Stimulated activated CD8-positive, alpha-beta memory T cell treated with anti-CD3 and anti-CD28 coated beads, Interleukin-7, amount 100 ng/mL, for 4 hours (primary cell): ENCODE data around the gene SYNE3.

Experiments used
- DNase-seq, 2 donors: peaks; one replicate each; pipeline ENCODE4 v3.0.0-alpha.2; 2020; ENCODE audit warnings: low read depth in 2 of 2

Gene SYNE3

GRCh38 chr14:95505030-95505589, 11.3 kb downstream of the SYNE3 start:
- no peak for DNase-seq

- no peak for DNase-seq
These were observed 12.1 kb downstream of the SYNE3 start for GRCh38 chr14:95504135-95505029.

GRCh38 chr14:95503365-95504134, 12.9 kb downstream of the SYNE3 start:
- no peak for DNase-seq

- DNase-seq: no peak
These were observed 14.0 kb downstream of the SYNE3 start for GRCh38 chr14:95502381-95502950.

- DNase-seq: no peak
These were observed 15.6 kb downstream of the SYNE3 start for GRCh38 chr14:95500772-95501401.

GRCh38 chr14:95500201-95500681, 16.2 kb downstream of the SYNE3 start:
- DNase-seq: no peak

- DNase-seq: no peak
These were observed 17.1 kb downstream of the SYNE3 start for GRCh38 chr14:95499354-95499750.

GRCh38 chr14:95498622-95499353, 17.7 kb downstream of the SYNE3 start:
- DNase-seq: no peak

- DNase-seq: no peak
These were observed 18.9 kb downstream of the SYNE3 start for GRCh38 chr14:95497561-95498011.

- no peak for DNase-seq
These were observed 19.7 kb downstream of the SYNE3 start for GRCh38 chr14:95496690-95497259.

GRCh38 chr14:95496111-95496681, 20.3 kb downstream of the SYNE3 start:
- no peak for DNase-seq

GRCh38 chr14:95495538-95496025, 20.9 kb downstream of the SYNE3 start:
- DNase-seq: no peak

- no peak for DNase-seq
These were observed 21.4 kb downstream of the SYNE3 start for GRCh38 chr14:95495076-95495475.

GRCh38 chr14:95494456-95494855, 22.0 kb downstream of the SYNE3 start:
- DNase-seq: no peak

GRCh38 chr14:95493976-95494375, 22.5 kb downstream of the SYNE3 start:
- no peak for DNase-seq

GRCh38 chr14:95493503-95493902, 22.9 kb downstream of the SYNE3 start:
- no peak for DNase-seq

GRCh38 chr14:95491936-95492608, 24.4 kb downstream of the SYNE3 start:
- no peak for DNase-seq

GRCh38 chr14:95490727-95491451, 25.6 kb downstream of the SYNE3 start:
- no peak for DNase-seq

- no peak for DNase-seq
These were observed 26.3 kb downstream of the SYNE3 start for GRCh38 chr14:95490138-95490509.
